ENCODE data around the gene ALOX15.
"Not testable (repeated sequence)": the region's sequence is repeated elsewhere in the genome, so short reads cannot be mapped to it uniquely, and the experiment has no call there.

Gene ALOX15

DNA sequence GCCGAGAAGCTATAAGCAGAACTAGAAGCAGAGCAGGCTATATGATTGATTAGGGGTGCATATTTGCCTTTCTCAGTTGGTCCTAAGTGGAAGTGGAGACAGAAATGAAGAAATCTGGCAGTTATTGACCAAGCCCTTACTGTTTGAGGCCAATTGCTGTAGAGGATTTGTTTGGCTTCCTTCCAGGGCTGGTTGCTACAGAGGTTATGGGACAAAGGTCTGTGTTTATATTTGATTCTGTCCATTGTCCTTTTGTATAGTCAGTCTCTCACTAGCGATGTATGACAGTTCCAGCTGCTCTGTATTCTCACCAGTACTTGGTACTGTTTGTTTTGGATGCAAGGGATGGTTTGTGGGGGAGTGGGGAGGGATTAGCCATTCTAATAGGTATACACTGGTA lies 7.3 kb upstream of the ALOX15 start:
- no peak for DNase-seq (ENCODE audit: low spot score)

DNA sequence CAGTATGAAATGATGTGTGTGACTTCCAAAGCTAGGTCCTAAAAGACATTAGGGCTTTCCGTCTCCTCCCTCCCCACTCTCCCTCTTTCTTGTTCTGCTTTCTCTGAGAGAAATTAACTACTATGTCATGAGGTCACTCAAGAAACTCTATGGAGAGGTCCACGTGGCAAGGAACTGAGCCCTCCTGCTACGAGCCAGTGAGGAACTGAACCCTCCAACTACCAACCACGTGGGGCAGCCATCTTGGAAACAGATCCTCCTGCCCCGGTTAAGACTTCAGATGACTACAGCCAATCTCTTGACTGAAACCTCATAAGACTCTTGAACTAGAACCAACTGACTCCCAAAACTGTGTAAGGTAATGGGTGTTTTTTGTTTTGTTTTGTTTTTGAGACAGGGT lies 4.2 kb upstream of the ALOX15 start:
- DNase-seq (ENCODE audit: low spot score) = no peak

DNA sequence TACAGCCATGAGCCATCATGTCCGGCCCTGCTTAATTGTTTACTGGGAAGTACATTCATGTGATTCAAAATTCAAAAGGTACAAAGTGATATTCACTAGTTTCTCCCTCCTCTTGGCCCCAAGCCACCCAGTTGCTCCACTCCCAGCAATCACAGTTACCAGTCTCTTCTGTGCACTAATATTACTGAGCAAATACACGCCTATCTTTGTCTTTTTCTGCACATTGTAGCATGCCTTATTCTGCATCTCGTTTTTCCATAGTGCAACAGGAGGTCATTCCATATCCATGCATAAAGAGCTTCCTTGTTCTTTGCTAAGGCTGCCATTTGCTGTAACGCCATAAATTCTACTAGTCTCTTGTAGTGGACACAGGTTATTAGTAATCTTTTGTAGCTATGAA lies 2.2 kb upstream of the ALOX15 start:
- no peak for DNase-seq (ENCODE audit: low spot score)

DNA sequence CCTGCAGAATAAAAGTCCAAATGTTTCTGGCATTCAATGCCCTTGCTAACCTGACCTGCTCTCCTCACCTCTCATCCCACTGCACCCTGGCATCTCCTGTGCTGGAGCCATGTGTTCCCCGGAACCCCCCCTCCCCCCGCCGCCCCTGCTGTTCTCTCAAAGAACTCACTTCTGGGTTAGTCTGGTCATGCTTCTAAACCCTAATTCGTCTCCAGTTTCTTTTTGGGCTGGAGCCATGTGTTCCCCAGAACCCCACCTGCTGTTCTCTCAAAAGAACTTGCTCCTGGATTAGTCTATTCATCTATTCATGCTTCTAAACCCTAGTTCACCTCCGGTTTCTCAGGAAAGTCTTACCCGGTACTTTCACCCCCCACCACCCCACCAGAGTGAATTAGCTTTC lies 808 bp upstream of the ALOX15 start:
- no peak for DNase-seq (ENCODE audit: low spot score)

DNA sequence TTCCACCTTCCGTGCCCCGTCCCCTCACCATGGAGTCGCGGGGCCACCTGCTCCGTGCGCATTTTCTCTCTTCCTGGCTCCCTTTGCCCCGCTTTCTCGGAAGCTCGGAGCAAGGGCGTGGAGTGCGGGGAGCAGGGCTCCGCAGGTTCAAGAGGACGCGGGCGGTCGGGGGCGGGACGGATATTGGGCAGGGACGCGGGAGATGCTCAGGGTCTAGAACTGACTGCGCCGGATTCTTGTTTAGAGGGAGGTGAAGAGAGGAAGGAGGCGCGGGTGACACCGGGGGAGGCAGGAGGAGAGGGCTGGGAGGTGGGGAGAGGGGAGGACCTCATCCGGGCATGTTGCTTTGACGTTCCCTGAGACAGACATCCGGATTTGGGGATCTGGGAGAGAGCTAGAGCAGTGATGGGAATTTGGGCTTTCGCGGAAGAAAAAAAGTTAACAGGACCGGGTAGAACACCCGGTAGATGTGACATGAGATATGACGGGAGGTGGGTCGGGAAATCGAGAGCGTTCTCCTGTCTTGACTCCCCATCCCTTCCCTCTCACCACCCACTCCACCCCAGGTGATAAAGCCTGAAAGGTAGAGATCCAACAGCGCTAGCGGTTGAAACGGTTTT lies 799 bp downstream of the ALOX15 start:
- DNase-seq (ENCODE audit: low spot score) = not testable (repeated sequence)

DNA sequence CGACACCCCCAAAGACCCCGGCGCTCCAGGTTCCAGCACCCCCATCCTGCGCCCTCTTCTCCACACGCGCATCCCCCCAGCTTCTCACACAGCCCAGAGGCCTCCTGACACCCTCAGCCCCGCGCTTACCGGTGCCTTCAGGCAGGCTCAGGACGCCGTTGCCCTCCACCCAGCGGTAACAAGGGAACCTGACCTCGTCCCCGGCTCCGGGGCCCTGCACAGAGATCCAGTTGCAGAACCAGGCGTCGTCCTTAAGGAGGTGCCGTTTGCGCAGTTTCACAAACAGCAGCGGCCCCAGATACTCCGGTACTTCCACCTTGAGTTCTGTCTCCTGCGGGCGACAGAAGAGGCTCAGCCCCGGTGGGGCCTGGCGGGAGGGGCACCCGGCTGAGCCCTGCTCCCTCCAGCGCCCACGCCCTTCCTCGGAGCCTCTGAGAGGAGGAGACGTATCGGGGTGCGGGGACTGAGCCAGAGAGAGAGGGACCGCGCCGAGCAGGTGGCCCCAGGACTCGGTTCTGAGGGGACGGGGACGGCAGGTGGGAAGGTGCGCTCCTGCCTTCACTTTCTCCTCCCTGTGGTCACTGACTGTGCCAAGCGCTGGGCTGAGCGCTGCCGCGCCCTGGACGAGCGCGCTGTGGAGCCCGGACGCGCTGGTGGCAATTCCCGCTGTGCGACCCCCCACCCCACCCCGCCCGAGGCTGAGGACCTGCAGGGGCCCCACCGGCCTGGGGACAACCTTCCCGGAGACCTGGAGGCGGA lies 2.0 kb downstream of the ALOX15 start:
- not testable (repeated sequence) for DNase-seq (ENCODE audit: low spot score)

DNA sequence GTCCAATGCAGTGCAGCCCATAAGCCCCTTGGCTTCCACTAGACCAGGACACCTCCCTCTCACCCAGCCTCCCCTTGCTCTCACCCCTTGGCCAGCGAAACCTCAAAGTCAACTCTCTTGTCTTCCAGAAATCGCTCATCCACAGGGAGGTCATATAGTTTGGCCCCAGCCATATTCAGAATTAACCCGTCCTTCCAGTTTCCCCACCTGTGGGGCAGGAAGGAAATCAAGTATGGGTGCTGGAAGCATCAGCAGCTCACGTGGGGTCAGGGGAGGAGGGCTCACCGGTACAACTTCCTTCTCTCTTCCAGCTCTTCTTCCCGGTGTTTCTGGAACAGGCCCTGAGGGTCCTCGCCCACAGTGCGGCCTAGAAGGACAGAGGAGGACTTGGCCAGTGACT lies 2.7 kb downstream of the ALOX15 start:
- not testable (repeated sequence) for DNase-seq (ENCODE audit: low spot score)

DNA sequence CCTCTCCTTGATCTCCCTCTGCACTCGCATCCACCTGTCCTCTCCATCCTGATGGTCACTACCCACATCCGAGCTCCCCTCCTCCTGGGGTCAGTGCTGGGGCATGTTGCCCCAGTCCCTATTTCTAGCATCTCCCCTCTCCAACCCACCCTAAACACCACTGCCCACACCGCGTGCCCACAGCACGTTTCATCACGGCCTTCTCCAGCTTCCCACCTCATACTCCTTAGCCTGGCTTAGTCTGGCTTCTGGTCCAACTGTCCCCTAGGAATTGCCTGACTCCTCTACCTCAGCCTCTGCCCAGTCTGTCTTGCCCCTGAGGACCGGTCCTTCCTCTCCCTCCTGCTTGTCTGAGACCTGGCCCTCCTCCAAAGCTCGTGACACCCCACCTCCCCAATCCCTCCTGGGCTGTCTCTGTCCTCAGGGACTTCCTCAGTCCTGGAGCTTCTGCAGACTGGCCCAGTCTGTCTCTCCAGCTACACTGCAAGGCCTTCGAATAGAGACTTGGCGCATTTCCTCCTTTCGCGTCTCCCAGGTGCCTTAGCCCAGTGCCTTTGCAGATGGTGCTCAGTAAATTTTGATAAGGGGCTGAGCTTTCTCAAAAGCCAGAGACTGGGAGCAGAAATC lies 4.9 kb downstream of the ALOX15 start:
- no peak for DNase-seq (ENCODE audit: low spot score)

DNA sequence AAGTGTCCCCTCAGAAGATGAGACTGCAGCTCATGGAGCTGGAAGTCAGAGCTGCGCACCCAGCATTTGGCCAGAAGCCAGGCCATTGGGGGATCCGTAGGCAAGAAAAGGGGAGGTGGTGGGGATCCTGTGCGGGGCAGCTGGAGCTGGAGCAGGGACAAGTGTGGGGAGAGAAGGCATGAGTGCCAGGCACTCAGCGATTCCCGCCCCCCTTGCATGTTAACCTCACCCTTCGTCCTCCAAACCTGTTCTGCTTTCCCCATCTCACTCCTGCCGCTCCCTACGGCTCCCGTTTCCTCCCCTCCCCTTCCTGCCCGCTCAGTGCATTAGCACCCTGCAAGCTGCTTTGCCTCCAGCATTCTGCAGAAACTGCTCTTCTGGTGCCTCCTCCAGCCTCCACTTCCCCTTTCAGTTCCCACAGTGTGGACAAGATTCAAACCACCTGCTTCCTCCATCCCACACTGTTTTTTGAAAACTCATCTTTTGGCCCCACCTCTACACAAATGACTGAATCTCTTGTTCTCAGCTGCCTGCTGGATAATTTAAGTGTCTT lies 5.6 kb downstream of the ALOX15 start:
- DNase-seq (ENCODE audit: low spot score) = no peak

DNA sequence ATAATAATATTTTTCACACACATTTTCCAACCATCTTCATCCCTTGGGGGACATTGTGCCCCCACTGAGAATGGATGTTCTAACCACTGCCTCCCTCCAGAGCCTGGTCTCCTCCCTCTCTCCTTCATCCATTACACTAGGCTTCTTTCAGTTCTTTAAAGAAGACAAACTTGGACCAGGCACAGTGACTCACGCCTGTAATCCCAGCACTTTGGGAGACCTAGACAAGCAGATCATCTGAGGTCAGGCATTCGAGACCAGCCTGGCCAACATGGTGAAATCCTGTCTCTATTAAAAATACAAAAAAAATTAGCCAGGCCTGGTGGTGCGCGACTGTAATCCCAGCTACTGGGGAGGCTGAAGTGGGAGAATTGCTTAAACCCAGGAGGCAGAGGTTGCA lies 6.5 kb downstream of the ALOX15 start:
- DNase-seq (ENCODE audit: low spot score) = no peak

DNA sequence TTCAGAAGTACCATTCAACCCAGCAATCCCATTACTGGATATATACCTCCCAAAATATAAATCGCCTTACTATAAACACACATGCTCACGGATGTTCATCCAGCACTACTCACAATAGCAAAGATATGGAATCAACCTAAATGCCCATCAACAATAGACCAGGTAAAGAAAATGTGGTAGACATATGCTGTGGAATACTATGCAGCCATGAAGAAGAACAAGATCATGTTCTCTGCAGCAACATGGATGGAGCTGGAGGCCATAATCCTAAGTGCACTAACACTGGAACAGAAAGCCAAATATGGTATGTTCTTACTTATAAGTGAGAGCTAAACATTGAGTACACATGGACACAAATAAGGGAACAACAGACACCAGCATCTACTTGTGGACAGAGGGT lies 7.8 kb downstream of the ALOX15 start:
- no peak for DNase-seq (ENCODE audit: low spot score)

DNA sequence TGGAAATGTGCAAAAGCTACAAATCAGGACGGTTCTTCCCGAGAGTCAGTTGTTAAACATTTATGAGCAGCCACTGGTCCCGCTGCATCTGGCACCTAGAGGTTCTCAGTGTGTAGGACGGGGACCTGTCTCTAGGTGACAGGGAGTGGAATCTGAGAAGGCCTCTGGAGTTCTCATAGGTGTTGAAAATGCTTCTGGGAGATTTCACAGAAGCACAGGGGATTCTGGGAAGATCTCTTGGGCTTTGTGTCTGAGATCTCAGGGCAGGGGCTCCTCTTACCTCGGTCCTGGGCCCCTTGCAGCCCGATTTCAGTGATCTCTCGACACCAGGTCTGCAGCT lies 8.9 kb downstream of the ALOX15 start:
- DNase-seq (ENCODE audit: low spot score) = no peak

DNA sequence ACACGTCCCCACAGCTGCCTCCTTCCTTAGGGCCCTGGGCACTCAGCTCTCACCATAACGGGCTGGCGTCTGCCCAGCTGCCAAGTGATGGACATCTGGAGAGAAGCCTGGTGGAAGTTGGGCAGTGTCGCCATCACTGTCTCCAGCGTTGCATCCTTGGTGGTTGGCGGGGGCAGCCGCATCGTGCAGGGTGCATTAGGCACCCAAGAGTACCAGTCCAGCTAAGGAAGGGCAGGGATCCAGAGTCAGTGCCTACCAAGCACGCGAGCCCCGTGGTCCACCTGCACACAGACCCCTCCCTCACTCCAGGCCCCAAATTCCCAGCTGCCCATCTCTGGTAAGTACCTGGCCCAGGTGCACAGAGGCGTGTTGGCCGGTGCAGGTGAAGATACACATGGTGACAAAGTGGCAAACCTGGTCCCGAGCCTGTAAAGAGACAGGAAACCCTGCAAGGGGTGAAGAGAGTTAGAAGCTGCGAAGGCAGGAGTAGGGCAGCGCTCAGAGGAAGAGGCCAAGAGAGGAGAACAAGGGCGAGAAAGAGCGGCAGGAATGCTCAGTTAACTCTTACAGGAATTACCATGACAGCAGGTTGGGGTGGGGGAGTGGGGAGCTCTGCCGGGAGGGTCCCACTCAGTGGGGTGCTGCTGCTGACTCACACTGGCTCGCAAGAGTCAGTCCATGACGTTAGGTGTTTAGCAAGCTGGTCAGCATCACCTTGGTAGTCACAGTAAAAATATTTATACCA lies 9.5 kb downstream of the ALOX15 start:
- DNase-seq (ENCODE audit: low spot score) = no peak

DNA sequence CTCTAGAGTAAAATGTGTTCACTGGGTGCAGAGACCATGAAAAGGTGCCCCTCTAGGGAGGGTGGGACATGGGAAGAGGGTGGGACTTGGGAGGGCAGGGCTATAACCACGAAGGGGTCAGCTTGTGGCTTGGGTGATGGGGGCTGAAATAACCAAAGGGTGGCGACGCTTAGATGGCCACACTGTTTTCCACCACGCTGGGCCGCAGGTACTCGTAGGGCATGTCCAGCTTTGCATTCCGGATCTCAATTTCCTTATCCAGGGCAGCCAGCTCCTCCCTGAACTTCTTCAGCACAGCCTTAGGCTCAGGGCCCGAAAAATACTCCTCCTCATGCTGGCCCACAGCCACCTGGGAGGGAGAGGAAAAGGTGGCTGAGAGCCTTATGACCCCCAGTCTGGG lies 10.0 kb downstream of the ALOX15 start:
- DNase-seq (ENCODE audit: low spot score) = no peak

DNA sequence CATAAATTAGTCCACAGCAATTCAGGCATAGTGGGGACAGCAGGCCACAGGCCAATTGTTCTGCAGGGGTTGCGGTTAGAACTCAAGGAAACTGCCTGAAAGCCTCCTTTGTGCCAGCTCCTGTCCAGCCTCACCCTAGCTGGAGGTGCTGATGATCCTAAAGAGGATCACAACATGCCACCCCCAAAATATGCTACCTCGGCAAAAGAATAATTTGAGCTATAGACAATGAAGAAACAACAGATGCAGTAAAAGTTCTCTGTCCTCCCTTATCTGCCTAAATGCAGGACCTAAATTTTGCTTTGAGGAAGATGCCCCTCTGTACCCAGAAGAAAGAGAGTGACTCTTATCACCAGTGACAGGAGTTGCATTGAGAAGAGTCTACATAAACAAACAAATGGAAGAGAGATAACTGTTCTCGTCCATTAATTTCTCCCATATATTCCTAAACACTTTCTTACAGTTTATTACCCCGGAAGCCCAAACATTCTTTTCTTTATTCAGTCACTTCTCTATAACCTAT lies 14.7 kb downstream of the ALOX15 start:
- no peak for DNase-seq (ENCODE audit: low spot score)

DNA sequence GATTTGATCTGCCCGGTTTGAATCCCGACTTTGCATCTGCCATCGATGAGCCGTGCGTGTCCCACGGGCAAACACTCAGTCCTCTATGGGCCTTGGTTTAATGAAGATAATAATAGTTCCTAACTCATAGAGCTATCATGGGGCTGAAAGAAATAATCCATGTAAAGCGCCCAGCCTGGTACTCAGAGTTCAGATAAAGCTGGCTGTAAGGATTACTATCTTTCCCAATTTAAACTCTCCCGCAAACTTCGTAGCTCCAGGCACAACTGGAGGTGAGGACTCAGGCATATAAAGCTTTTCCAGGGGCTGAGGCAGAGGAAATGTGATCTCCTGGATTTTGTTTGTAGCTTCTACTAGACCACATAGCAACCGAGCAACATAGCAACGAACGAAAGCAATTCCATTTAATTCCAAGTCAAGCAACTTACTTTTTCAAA lies 16.3 kb downstream of the ALOX15 start:
- no peak for DNase-seq (ENCODE audit: low spot score)

DNA sequence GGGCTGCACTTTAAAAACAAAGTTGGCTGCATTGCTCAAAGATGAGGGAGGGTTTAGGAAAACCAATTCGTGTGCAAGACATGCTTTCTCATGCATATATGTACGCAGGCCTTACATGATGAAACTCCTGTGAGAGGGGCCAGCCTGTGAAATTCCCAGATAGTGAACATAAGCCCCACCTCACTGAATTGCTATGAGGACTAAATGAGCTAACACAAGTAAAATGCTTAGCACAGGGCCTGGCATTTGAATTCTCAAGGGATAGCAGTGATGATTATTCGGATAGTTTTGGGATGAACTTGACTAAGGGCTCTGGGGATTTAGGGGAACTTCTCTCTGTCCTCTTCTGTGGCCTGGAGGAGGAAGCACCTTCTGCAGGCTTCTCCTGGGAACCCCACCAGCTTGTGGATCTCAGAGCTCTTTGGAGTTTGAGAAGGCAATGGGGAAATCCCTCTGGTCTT lies 17.0 kb downstream of the ALOX15 start:
- not testable (repeated sequence) for DNase-seq (ENCODE audit: low spot score)

DNA sequence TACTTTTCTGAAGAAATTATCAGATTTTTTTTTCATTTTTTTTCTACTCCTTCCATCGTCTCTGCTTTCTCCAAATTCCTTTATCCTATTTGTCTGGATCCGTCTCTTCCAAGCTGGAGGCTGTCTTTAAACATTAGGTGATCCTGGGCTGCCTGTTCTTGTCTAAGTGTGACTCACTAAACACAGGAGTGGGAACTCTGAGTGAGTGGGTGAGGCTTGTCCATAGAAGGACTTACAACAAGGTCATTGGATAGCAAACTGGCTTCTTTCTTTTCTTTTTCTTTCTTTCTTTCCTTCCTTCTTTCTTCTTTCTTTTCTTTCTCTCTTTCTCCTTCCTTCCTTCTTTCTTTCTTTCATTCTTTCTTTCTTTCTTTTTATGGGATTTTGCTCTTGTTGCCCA lies 18.2 kb downstream of the ALOX15 start:
- DNase-seq (ENCODE audit: low spot score) = no peak

DNA sequence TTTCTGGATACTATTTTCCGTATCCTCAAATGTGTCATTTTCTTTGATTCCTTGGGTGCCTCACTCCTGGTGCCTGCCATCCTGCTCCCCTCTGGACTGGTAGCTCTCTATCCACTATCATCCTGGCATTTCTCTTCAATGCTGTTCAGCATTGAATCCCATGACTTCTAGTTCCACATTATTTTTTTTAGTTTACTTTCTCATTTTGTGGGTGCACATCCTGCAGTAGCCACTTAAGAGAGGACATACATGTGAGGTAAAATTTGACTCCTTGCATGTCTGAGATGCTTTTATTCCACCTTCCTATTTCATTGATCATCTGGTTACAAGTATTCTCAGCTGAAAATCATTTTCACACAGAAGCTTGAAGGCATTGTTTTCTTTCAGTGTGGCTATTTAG lies 19.1 kb downstream of the ALOX15 start:
- no peak for DNase-seq (ENCODE audit: low spot score)

DNA sequence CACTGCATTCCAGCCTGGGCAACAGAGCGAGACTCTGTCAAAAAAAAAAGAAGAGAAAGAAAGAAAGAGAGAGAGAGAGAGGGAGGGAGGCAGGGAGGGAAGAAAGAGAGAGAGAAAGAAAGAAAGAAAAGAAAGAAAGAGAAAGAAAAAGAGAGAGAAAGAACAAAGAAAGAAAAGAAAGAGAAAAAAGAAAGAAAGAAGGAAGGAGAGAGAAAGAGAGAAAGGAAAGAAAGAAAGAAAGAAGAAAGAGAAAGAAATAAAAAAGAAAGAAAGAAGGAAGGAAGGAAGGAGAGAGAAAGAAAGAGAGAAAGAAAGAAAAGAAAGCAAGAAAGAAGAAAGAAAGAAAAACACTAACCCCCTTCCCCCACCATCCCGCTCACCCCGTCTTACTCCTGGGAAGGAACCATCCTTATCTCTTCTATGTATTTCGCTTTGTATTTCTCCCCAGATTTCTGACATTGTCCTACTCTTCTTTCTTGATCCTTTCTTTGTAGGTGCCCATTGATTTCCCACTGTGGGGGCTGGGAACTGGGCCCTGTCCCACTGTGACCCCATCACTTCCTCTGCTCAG lies 20.9 kb downstream of the ALOX15 start:
- DNase-seq (ENCODE audit: low spot score) = no peak

DNA sequence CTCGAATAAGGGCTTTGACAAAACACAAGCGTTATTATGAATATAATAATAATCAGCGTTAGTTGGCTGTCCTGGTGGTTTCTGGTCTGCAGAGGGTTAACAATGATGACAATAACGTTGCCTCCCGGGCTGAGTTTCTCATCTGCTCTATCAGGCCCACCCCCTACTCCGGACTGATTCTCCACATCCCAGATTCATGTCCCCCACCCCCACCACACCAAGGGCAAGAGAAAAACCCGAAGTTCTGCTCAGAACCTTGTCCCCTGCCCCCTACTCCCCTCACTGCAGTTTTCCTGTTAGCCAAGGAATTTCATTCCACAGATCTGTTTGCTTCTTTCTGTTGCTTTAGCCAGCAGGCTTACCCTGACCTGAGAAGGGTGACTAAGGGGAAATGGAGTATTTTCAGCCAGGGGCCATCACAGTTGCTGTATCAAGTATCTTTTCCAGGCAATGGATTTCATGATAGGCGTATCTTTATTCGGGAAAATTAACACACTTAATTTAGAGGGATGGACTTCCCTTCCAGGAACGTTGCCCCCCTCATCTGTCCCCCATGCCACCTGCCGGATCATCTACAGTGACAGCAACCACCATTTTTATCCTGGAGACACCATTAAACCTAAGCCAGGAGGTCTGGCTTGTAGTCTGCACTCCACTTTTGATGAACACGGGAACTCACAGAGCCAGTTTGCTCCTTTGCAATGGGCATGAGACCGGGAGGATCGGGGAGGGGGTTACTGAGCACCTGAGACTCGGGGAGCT lies 23.7 kb downstream of the ALOX15 start:
- DNase-seq (ENCODE audit: low spot score) = no peak

Data from left forelimb (tissue), 1 donor.